AG04450 (cell line): Measurements from ENCODE around the gene SYT8. TPM values are rescaled to one million over a fixed set of nuclear protein-coding genes. Genes with fewer than 3 reads are reported as not detected.

Experiments
- CTCF ChIA-PET: fragments of 300-600, 350-600 bp; formaldehyde crosslinking; extraction: SDS; loops from one replicate; lab custom pipeline; 2022; ENCODE audit warnings: antibody characterized with exemption, inconsistent platforms; lab: Charles Lee
- POLR2A ChIA-PET: fragments of 350-600 bp; formaldehyde crosslinking; extraction: SDS; loops from one replicate; lab custom pipeline; 2021; ENCODE audit warnings: antibody characterized with exemption, inconsistent platforms; lab: Yijun Ruan, JAX
- DNase-seq: peaks from one replicate; pipeline ENCODE4 v3.0.0-alpha.2; 2011; ENCODE audit warnings: low read depth, low spot score
- H3K27ac ChIP-seq: one replicate; pipeline ENCODE4 v1.5.1; 2012; ENCODE audit warnings: low read depth, low read length, control low read depth
- H3K27me3 ChIP-seq: one replicate; pipeline ENCODE4 v1.6.0; 2012; ENCODE audit warnings: low read length; ENCODE audit not compliant: control insufficient read depth, insufficient read depth
- H3K4me3 ChIP-seq: 2 replicates; pipeline ENCODE4 v1.5.1; 2011; ENCODE audit warnings: mild to moderate bottlenecking, low read depth, low read length, control low read depth
- H3K9me3 ChIP-seq: 2 replicates; pipeline ENCODE4 v1.5.1; 2012; ENCODE audit warnings: low read length; ENCODE audit not compliant: control insufficient read depth, insufficient read depth
- CTCF ChIP-seq: IDR thresholded peaks from 2 replicates; pipeline ENCODE4 v1.5.1; 2011; ENCODE audit warnings: low read depth, low read length, control low read depth, inconsistent platforms
- polyA plus RNA-seq: library from polyadenylated mRNA; depleted of rRNA; stranded (reverse); fragments of >200 nt; gene quantifications from 2 replicates; pipeline ENCODE4 v1.2.3, GENCODE V29; 2011

SYT8 gene
- polyA plus RNA-seq, 1 experiment: not detected

GRCh38 chr11:1829039-1829820 lies 5.6 kb upstream of the SYT8 start:
- no peak overlapping the region for H3K27ac ChIP-seq
- no peaks in the 10 kb centered on the region for H3K9me3 ChIP-seq
- CTCF ChIA-PET: interaction anchor here (1.1 to 2.2 kb wide), 3 partner anchors 136 to 176 kb away, joined by 4 to 15 read pairs (median 6); no protein-coding TSS in a partner anchor
- no peak for DNase-seq
- POLR2A ChIA-PET: interaction anchor here (1.0 kb wide), 1 partner anchor 135 kb away, joined by 4 read pairs; no protein-coding TSS in a partner anchor
- H3K27me3 ChIP-seq: peaks cover 14% of the 10 kb centered on the region
- H3K4me3 ChIP-seq: no peak overlapping the region
- no peak for TF ChIP-seq CTCF

GRCh38 chr11:1830004-1830321 lies 4.8 kb upstream of the SYT8 start:
- Histone ChIP-seq H3K27ac (no peak overlapping the region), H3K4me3 (no peak overlapping the region), H3K27me3 (peaks cover 14% of the 10 kb centered on the region), H3K9me3 (no peaks in the 10 kb centered on the region)
- CTCF ChIA-PET: interaction anchor here (1.1 to 5.4 kb wide), 3 partner anchors 137 to 177 kb away, joined by 4 to 300 read pairs (median 6); no protein-coding TSS in a partner anchor
- TF ChIP-seq CTCF: no peak
- POLR2A ChIA-PET: interaction anchor here (1.0 kb wide), 1 partner anchor 136 kb away, joined by 4 read pairs; no protein-coding TSS in a partner anchor
- DNase-seq: no peak

- no peak for TF ChIP-seq CTCF
- H3K9me3 ChIP-seq: no peaks in the 10 kb centered on the region
- POLR2A ChIA-PET: interaction anchor here (1.0 kb wide), 1 partner anchor 137 kb away, joined by 4 read pairs; no protein-coding TSS in a partner anchor
- H3K27ac ChIP-seq: no peak overlapping the region
- H3K27me3 ChIP-seq: peaks cover 11% of the 10 kb centered on the region
- no peak overlapping the region for H3K4me3 ChIP-seq
- CTCF ChIA-PET: interaction anchor here (1.1 to 6.1 kb wide), 5 partner anchors 138 to 322 kb away, joined by 4 to 300 read pairs (median 41); no protein-coding TSS in a partner anchor
- no peak for DNase-seq
Observed at GRCh38 chr11:1830322-1831223, 4.2 kb upstream of the SYT8 start.

GRCh38 chr11:1831338-1832210 lies 3.2 kb upstream of the SYT8 start:
- Histone ChIP-seq H3K4me3 (no peak overlapping the region), H3K27me3 (peaks cover 11% of the 10 kb centered on the region), H3K27ac (no peak overlapping the region), H3K9me3 (no peaks in the 10 kb centered on the region)
- no peak for TF ChIP-seq CTCF
- ChIA-PET CTCF (interaction anchor here (0.6 to 6.1 kb wide), 19 partner anchors 9 to 321 kb away, joined by 3 to 300 read pairs (median 4); no protein-coding TSS in a partner anchor), POLR2A (no interaction called here)
- DNase-seq: no peak
